ENCODE data around the gene DOK7. TPM values are rescaled to one million over a fixed set of nuclear protein-coding genes. Genes with fewer than 3 reads are reported as not detected.

The DOK7 gene
- total and polyA plus RNA-seq, 7 donors, result 0.85 to 1.9 (median 1.2) TPM; not detected in 4

DNA sequence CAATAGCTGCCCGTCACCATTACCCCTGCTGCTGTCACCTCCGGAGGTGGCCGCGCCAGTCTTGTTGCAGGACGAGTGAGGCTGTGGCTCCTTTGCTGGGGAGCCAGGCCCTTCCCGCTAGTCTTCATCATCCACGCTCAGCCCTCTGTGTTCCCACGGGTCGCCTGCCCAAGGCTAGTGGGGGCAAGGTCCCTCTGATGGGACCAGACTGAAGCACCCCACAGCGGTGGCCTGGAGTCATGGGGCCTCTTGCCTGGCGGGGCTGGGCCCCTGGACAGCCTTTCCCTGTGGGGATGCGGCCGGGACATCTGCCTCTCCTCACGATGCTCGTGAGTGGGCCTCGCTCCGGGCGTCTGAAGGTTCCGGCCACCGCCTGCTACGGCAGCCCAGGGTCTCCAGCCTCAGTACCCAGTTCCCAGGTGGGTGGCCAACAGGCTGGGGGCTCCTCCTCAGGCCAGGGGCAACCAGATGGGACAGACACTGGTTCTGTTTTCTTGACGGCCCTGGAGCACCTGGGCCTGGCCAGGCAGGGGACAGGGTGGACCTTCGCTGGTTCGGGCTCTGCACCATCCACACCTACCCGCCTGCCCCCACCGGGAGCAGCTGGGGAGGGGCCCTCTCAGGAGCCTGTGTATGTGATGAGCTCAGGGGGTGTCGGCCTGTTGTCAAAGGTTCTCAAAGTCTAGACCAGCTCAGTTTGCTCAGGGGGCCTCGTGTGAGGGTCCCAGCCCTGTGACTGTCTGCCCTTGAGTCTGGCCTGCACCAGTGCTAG, 32.3 kb downstream of the DOK7 start:
- Histone ChIP-seq H3K36me3 (peaks cover 0 to 6% (median 0%) of the 10 kb centered on the region in 4 donors), H3K9me3 (no peaks in the 10 kb centered on the region), H3K27me3 (peaks cover 5 to 60% (median 46%) of the 10 kb centered on the region in 3 donors), H3K4me1 (no peaks in the 10 kb centered on the region), H3K4me3 (no peak overlapping the region), H3K27ac (no peak overlapping the region)
- TF ChIP-seq POLR2AphosphoS5 (IDR thresholded peaks at IDR 0.05), result no peak
- TF ChIP-seq, protein P1, sequence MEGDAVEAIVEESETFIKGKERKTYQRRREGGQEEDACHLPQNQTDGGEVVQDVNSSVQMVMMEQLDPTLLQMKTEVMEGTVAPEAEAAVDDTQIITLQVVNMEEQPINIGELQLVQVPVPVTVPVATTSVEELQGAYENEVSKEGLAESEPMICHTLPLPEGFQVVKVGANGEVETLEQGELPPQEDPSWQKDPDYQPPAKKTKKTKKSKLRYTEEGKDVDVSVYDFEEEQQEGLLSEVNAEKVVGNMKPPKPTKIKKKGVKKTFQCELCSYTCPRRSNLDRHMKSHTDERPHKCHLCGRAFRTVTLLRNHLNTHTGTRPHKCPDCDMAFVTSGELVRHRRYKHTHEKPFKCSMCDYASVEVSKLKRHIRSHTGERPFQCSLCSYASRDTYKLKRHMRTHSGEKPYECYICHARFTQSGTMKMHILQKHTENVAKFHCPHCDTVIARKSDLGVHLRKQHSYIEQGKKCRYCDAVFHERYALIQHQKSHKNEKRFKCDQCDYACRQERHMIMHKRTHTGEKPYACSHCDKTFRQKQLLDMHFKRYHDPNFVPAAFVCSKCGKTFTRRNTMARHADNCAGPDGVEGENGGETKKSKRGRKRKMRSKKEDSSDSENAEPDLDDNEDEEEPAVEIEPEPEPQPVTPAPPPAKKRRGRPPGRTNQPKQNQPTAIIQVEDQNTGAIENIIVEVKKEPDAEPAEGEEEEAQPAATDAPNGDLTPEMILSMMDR (IDR thresholded peaks at IDR 0.05), result no peak
- TF ChIP-seq POLR2A (IDR thresholded peaks at IDR 0.05), result no peak
- no peak for TF ChIP-seq EP300 (IDR thresholded peaks at IDR 0.05)
- no peak for DNase-seq
- intact Hi-C loops (cut with DNase I), result no loop called here
- WGBS, 2 donors, result 55 to 81% methylated on average over 28 of the region's 28 CpGs

DNA sequence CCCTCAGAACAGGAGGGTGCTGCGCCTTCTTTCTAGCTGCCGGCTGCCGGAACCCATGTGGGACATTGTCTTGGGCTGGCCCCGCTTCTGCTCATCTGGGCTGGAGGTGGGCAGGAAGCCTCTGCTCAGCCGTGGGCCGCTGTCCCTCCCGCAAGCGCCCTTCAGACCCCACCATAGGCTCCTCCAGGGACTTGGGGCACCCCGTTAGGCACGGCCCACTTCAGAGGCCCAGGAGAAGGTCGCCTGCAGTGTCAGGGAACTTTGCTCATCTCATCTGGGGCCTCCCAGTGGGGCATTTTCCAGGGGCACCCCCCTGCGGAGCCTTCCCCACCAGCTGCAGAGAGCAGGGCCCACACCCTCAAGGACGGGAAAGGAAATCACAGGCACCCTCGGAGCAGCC, 32.9 kb downstream of the DOK7 start:
- no peak overlapping the region for H3K4me3 ChIP-seq
- TF ChIP-seq POLR2A (IDR thresholded peaks at IDR 0.05) (no peak), EP300 (IDR thresholded peaks at IDR 0.05) (no peak), POLR2AphosphoS5 (IDR thresholded peaks at IDR 0.05) (no peak)
- TF ChIP-seq, protein P1 (IDR thresholded peaks at IDR 0.05), result no peak
- 27 to 57% methylated on average over 14 of the region's 14 CpGs for WGBS, 2 donors
- peaks cover 5 to 57% (median 46%) of the 10 kb centered on the region in 3 donors for H3K27me3 ChIP-seq
- no peak overlapping the region for H3K27ac ChIP-seq
- intact Hi-C loops (cut with DNase I), result no loop called here
- no peak for DNase-seq
- no peaks in the 10 kb centered on the region for H3K9me3 ChIP-seq
- no peaks in the 10 kb centered on the region for H3K4me1 ChIP-seq
- peaks cover 0 to 6% (median 0%) of the 10 kb centered on the region in 4 donors for H3K36me3 ChIP-seq

DNA sequence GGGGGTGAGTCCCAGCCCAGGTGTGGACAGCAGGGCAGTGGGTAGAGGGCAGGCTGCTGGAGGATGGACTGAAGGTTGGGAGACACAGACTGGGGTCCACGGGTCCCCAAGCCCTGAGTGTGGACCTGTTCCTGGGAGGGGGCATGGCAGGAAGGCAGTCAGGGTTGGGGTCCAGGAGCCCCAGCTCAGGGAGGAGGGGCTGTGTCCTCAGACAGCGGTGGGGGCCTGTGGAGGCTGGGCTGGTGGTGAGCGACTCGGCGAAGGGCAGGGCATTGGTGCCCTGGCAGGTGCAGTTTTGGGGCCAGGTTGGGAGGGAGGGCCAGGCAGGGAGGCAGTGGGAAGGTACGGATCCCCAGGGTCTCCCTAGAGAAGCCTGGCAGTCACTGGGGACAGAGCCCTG, 34.0 kb downstream of the DOK7 start:
- Histone ChIP-seq H3K27me3 (peaks cover 4 to 50% (median 39%) of the 10 kb centered on the region in 3 donors), H3K9me3 (no peaks in the 10 kb centered on the region), H3K27ac (no peak overlapping the region), H3K4me1 (no peaks in the 10 kb centered on the region), H3K4me3 (no peak overlapping the region), H3K36me3 (peaks cover 0 to 8% (median 0%) of the 10 kb centered on the region in 4 donors)
- 50 to 87% methylated on average over 6 of the region's 6 CpGs for WGBS, 2 donors
- TF ChIP-seq EP300 (IDR thresholded peaks at IDR 0.05) (no peak), POLR2AphosphoS5 (IDR thresholded peaks at IDR 0.05) (no peak), POLR2A (IDR thresholded peaks at IDR 0.05) (no peak)
- TF ChIP-seq, protein P1 (IDR thresholded peaks at IDR 0.05), result no peak
- intact Hi-C loops (cut with DNase I), result no loop called here
- no peak for DNase-seq

DNA sequence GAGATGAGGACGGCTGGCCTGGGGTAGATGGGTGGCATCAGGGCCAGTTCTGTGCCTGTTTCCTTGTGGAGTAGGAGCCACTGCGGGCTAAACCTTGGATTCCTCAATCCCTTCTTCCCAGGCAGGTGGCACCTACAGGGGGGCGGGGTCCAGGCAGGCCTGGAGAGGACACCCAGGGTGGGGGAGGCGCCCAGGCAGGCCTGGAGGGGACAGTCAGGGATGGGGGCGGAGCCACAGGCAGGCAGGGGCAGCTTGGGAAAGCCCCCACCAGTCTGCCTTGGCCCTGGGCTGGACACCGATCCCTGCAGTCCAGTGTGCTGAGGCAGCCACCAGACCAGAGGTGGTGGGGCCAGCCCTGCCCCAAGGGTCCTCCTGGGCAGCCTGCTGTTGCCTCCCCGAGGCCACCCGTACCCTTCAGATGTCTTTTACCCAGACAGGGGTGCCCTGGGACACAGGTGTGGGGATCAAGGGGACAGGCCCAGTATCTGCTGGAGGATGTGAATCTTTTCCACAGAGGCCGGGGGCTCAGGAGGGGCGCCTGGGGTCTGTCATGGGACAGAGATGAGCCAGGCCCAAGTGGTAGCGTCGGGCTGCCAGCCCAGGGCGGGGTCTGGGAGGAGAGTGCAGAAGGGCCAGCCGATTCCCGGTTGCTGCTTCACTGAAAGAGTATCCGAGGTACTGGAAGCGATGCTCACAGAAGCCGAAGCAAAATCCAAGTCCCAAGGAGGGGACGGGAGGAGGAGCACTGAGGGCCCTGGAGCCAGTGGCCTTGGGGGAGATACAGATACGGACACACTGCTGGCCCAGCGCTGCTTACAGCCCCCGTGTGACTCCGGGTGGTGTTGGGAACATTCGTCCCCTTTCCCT, 34.6 kb downstream of the DOK7 start:
- no peak overlapping the region for H3K27ac ChIP-seq
- H3K4me1 ChIP-seq, result no peaks in the 10 kb centered on the region
- TF ChIP-seq EP300 (IDR thresholded peaks at IDR 0.05) (no peak), POLR2AphosphoS5 (IDR thresholded peaks at IDR 0.05) (no peak), POLR2A (IDR thresholded peaks at IDR 0.05) (no peak)
- TF ChIP-seq, protein P1 (IDR thresholded peaks at IDR 0.05), result no peak
- no peak overlapping the region for H3K4me3 ChIP-seq
- H3K27me3 ChIP-seq, result peaks cover 3 to 43% (median 33%) of the 10 kb centered on the region in 3 donors
- no peak for DNase-seq
- WGBS, 2 donors, result 60 to 86% methylated on average over 24 of the region's 24 CpGs
- H3K36me3 ChIP-seq, result peaks cover 0 to 14% (median 0%) of the 10 kb centered on the region in 4 donors
- intact Hi-C loops (cut with DNase I), result no loop called here
- no peaks in the 10 kb centered on the region for H3K9me3 ChIP-seq

All from sigmoid colon (tissue), 7 donors.